Ishikawa (cell line): ENCODE data around the gene TRIM14.

Experiments used
- CEBPB ChIP-seq: IDR thresholded peaks from 2 replicates; pipeline ENCODE4 v1.6.1; 2012
- CREB1 ChIP-seq: IDR thresholded peaks from 2 replicates; pipeline ENCODE4 v1.6.1; 2012; ENCODE audit warnings: low read depth
- EP300 ChIP-seq: IDR thresholded peaks from 2 replicates; pipeline ENCODE4 v1.6.1; 2012; ENCODE audit warnings: borderline replicate concordance
- RAD21 ChIP-seq: IDR thresholded peaks from 2 replicates; pipeline ENCODE4 v1.6.1; 2012; ENCODE audit warnings: low read depth
- TAF1 ChIP-seq: IDR thresholded peaks from 2 replicates; pipeline ENCODE4 v1.6.1; 2012; ENCODE audit warnings: low read depth, mild to moderate bottlenecking
- YY1 ChIP-seq: IDR thresholded peaks from 2 replicates; pipeline ENCODE4 v1.6.1; 2012; ENCODE audit warnings: low read depth
- ZBTB7A ChIP-seq: IDR thresholded peaks from 2 replicates; pipeline ENCODE4 v1.6.1; 2012; ENCODE audit warnings: low read depth
- TF ChIP-seq, protein P1 (sequence below): IDR thresholded peaks from 2 replicates; pipeline ENCODE4 v1.6.1; 2012
- TF ChIP-seq, protein P2 (sequence below): IDR thresholded peaks from 2 replicates; pipeline ENCODE4 v1.6.1; 2012
- TF ChIP-seq, protein P3 (sequence below): IDR thresholded peaks from 2 replicates; pipeline ENCODE4 v1.6.1; 2012; ENCODE audit warnings: low read depth, mild to moderate bottlenecking

GRCh38 chr9:98066235-98066634 lies 52.8 kb downstream of the TRIM14 start:
- TF ChIP-seq YY1 (no peak), TAF1 (no peak), CEBPB (no peak), CREB1 (no peak), EP300 (no peak), ZBTB7A (no peak), RAD21 (no peak)
- TF ChIP-seq, protein P1, sequence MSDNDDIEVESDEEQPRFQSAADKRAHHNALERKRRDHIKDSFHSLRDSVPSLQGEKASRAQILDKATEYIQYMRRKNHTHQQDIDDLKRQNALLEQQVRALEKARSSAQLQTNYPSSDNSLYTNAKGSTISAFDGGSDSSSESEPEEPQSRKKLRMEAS = no peak
- TF ChIP-seq, protein P2, sequence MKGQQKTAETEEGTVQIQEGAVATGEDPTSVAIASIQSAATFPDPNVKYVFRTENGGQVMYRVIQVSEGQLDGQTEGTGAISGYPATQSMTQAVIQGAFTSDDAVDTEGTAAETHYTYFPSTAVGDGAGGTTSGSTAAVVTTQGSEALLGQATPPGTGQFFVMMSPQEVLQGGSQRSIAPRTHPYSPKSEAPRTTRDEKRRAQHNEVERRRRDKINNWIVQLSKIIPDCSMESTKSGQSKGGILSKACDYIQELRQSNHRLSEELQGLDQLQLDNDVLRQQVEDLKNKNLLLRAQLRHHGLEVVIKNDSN = no peak
- TF ChIP-seq, protein P3, sequence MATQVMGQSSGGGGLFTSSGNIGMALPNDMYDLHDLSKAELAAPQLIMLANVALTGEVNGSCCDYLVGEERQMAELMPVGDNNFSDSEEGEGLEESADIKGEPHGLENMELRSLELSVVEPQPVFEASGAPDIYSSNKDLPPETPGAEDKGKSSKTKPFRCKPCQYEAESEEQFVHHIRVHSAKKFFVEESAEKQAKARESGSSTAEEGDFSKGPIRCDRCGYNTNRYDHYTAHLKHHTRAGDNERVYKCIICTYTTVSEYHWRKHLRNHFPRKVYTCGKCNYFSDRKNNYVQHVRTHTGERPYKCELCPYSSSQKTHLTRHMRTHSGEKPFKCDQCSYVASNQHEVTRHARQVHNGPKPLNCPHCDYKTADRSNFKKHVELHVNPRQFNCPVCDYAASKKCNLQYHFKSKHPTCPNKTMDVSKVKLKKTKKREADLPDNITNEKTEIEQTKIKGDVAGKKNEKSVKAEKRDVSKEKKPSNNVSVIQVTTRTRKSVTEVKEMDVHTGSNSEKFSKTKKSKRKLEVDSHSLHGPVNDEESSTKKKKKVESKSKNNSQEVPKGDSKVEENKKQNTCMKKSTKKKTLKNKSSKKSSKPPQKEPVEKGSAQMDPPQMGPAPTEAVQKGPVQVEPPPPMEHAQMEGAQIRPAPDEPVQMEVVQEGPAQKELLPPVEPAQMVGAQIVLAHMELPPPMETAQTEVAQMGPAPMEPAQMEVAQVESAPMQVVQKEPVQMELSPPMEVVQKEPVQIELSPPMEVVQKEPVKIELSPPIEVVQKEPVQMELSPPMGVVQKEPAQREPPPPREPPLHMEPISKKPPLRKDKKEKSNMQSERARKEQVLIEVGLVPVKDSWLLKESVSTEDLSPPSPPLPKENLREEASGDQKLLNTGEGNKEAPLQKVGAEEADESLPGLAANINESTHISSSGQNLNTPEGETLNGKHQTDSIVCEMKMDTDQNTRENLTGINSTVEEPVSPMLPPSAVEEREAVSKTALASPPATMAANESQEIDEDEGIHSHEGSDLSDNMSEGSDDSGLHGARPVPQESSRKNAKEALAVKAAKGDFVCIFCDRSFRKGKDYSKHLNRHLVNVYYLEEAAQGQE = no peak
